Loucy (cell line): ENCODE results near the gene NAV2.

Source experiments
- EZH2phosphoT487 ChIP-seq: fragments of 200-600 bp; IDR thresholded peaks from 2 replicates; pipeline ENCODE4 v1.6.1; 2018; ENCODE audit warnings: antibody characterized with exemption, mild to moderate bottlenecking, moderate library complexity, borderline replicate concordance
- TF ChIP-seq, protein P1 (sequence below): fragments of 200-600 bp; sonication (generic); conservative IDR thresholded peaks from 2 replicates; pipeline ENCODE4 v1.5.1; 2014; ENCODE audit warnings: mild to moderate bottlenecking, antibody characterized with exemption, low read length

DNA sequence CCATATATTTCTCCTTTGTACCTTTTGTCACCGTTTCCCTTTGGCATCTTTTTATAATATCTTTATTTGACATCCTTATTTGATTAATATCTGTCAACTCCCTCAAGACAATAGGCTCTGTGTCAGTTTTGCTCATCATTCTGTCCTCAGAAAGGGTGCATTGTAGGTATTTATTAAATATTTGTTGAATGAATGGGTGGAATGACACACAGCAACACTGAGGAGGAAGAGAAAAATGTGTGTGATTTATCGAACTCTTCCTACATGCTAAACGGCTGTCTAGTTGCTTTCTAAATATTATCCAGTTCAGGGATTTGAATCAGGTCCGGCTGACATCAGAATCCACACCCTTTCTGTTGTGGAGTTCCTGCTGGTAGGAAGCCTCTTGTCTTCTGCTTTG lies 98.2 kb downstream of the NAV2 start:
- TF ChIP-seq, protein P1, sequence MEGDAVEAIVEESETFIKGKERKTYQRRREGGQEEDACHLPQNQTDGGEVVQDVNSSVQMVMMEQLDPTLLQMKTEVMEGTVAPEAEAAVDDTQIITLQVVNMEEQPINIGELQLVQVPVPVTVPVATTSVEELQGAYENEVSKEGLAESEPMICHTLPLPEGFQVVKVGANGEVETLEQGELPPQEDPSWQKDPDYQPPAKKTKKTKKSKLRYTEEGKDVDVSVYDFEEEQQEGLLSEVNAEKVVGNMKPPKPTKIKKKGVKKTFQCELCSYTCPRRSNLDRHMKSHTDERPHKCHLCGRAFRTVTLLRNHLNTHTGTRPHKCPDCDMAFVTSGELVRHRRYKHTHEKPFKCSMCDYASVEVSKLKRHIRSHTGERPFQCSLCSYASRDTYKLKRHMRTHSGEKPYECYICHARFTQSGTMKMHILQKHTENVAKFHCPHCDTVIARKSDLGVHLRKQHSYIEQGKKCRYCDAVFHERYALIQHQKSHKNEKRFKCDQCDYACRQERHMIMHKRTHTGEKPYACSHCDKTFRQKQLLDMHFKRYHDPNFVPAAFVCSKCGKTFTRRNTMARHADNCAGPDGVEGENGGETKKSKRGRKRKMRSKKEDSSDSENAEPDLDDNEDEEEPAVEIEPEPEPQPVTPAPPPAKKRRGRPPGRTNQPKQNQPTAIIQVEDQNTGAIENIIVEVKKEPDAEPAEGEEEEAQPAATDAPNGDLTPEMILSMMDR: no peak
- TF ChIP-seq EZH2phosphoT487: no peak
